Stimulated activated CD4-positive, alpha-beta T cell treated with anti-CD3 and anti-CD28 coated beads, TNF-alpha, amount 100 ng/mL, for 24 hours (primary cell): ENCODE data around the gene ALG10.
"Not testable (repeated sequence)": the region's sequence is repeated elsewhere in the genome, so short reads cannot be mapped to it uniquely, and the experiment has no call there.

Source experiments
- DNase-seq, 3 experiments: peaks; one replicate each; pipeline ENCODE4 v3.0.0-alpha.2; 2020; ENCODE audit warnings: low read depth in 3 of 3

Gene ALG10, protein sequence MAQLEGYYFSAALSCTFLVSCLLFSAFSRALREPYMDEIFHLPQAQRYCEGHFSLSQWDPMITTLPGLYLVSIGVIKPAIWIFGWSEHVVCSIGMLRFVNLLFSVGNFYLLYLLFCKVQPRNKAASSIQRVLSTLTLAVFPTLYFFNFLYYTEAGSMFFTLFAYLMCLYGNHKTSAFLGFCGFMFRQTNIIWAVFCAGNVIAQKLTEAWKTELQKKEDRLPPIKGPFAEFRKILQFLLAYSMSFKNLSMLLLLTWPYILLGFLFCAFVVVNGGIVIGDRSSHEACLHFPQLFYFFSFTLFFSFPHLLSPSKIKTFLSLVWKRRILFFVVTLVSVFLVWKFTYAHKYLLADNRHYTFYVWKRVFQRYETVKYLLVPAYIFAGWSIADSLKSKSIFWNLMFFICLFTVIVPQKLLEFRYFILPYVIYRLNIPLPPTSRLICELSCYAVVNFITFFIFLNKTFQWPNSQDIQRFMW

DNA sequence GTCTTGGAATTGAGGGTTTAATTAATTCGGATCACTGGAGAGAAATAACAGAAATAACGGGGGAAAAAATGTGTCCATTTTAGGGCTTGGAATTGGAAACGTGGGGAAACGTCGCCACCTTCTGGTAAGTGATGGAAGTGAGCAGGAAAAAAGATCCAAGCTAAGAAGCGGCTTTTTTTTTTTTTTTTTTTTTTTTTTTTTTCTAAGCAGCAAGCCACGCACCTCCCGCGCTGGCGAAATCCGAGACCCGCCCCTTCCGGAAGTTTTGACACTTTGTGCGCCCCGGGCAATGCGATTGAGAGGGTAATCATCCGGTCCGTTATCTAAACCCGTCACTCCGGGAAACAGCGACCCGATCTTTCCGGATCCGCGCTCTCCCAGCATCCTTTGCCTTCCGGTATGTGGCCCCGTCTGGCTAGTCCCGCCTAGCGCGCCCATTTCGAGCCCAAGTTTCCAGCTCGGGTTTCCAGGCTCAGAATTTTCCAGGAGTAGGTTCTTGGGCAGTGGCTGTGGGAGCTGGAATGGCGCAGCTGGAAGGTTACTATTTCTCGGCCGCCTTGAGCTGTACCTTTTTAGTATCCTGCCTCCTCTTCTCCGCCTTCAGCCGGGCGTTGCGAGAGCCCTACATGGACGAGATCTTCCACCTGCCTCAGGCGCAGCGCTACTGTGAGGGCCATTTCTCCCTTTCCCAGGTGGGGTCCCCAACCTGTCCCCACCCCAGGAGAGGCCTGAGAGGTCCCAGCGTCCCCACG lies at the start of gene ALG10:
ALG10 (plus strand) TSS at position 418 of the 752 bp plus-strand sequence; CDS start at position 522, 104 bp downstream.
- peak; percentile 92 to 94 (median 93) for DNase-seq

GRCh38 chr12:33972884-33973283 lies 49.4 kb upstream of the ALG10 start:
- DNase-seq = not testable (repeated sequence)

DNA sequence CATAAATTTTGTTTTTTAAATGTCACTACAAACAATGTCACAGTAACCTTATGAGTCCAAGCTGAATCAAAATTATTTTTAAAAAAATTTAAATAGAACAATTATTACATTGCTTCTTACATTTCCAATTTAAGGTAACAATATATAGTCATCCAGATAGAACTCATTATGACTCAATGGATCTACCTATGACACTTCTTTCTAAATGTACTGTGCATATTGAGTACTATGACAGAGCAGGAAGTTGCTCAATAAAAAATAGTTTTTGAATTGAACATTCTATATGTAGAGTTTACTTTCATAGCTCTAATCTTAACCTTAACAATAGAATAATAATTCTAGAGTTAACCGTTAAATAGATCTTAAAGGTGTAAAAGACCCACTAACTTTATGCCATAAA lies 44.4 kb upstream of the ALG10 start:
- DNase-seq = no peak

- no peak for DNase-seq
Measured at GRCh38 chr12:33988197-33988805, 34.0 kb upstream of the ALG10 start.

DNA sequence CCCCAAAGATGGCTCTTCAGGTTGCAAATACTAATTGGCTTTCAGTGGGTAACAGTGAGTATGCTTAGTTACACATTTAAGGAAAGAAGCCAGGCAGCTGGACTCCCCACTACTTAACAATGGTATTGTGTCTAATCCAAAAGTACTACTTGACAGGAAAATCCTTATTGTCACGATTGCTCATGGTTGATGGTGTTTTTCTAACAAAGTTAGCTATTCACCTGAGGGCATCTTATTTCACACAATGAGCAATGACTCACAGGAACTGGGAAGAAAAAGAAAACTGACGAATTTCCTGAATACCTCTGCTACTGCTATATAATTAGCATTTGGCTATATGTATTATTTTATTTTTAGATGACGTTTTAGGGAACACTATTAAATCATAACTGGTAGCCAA lies 33.4 kb upstream of the ALG10 start:
- DNase-seq = no peak

GRCh38 chr12:33994857-33995808 lies 27.2 kb upstream of the ALG10 start:
- DNase-seq = no peak

GRCh38 chr12:34008835-34009234 lies 13.5 kb upstream of the ALG10 start:
- not testable (repeated sequence) for DNase-seq

- DNase-seq = no peak
Measured at GRCh38 chr12:34016361-34016760, 5.9 kb upstream of the ALG10 start.

- DNase-seq = no peak
Measured at GRCh38 chr12:34021071-34021470, 1.2 kb upstream of the ALG10 start.

DNA sequence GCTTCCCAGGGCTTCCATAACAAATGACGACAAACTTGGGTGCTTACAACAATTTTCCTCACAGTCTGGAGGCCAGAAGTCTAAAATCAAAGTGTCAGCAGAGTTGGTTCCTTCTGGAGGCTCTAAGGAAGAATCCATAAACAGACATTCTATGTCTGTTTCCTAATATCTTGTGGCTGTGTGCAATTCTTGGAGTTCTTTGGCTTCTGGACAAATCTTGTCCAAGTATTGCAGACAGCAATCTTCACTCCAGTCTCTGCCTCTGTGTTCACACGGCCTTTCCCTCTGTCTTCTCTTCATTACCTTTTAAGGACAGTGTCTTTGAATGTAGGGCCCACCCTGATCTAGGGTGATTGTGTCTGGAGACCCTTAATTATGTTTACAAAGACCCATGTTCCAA lies 5.4 kb downstream of the ALG10 start:
- not testable (repeated sequence) for DNase-seq

DNA sequence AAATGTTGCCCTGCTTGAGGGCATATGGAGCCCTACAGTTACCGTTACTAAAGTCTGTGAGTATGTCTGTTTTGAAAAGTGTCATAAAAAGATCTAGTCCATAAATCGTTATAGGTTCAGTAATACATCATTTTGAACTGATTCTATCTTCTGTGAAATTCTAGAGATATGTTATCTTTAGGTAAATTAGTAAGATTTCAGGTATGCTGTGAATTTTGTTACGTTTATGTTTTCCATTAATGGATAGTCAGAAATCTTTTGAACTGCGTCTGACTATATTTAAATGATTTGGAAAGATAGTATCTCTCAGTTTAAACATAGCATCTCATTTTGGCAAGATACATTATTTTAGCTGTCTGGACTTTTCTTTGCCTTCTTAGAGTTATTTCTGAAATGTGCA lies 8.3 kb downstream of the ALG10 start:
- no peak for DNase-seq

- DNase-seq = no peak
Measured at GRCh38 chr12:34033628-34034296, 11.5 kb downstream of the ALG10 start.

DNA sequence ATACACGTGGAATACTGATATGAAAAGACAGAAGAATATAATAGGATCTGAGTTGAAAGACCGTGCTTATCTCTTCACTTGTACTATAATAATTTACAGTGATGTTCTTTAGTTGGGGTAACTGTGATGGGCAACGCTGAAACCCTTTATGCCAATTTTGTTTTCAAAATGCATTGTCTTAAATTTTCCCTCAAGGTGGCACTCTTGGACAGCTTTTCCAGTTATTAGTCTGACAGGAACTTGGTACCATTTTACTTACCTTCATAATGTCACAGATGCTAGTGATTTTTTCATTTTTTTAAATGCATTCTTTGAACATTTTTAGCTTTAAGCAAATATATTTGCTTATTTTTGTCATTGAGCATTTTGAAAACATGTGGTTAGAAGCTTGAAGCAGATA lies 16.1 kb downstream of the ALG10 start:
- DNase-seq = not testable (repeated sequence)

DNA sequence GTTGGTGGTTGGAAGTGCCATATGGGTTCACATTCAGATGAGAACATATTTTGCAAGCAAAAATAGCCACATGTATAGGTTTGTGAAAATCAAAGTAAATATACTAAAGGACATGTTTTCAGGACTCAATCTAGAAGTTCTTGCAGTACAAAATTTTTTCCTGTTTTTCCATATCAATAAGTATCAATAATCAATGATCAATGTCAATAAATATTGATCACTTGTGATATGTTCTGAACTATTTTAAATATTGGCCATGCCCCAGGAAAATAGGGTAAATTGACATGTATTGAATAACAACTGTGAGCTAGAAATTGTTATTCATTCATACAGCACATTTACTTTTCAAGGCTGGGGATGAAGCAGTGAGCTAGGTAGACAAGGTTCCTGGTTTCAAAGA lies 24.3 kb downstream of the ALG10 start:
- DNase-seq = no peak

DNA sequence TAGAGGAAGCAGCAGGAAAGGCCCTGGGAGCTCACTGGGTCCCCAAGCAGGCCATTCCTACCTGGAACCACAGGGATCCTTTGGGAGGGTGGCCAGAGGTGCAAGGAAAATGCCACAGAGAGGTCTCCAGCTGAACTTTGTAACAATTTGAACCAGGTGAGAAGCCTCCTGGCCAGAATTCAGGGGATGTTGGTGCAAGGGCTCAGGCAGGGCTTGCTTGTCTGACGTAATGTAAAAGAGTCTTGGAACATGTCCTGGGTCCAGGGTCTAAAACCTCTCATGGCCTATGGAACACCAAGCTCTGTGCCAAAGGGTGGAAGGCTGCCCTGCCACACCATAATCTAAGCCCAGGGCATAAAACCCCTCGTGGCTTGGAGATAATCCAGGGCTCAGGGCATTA lies 25.6 kb downstream of the ALG10 start:
- DNase-seq = not testable (repeated sequence)

- DNase-seq = no peak
Measured at GRCh38 chr12:34048714-34049113, 26.4 kb downstream of the ALG10 start.

DNA sequence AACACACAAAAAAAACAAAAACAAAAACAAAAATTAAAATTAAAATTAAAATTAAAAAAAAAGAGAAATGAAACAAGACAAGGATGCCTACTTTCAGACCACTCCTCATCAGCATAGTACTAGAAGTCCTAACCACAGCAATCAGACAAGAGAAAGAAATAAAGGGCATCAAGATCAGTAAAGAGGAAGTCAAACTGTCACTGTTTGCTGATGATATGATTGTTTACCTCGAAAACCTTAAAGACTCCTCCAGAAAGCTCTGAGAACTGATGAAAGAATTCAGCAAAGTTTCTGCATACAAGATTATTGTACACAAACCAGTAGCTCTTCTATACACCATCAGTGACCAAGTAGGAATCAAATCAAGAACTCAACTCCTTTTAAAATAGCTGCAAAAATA lies 29.2 kb downstream of the ALG10 start:
- DNase-seq = no peak

- DNase-seq = no peak
Measured at GRCh38 chr12:34054938-34055337, 32.6 kb downstream of the ALG10 start.
